Activated CD8-positive, alpha-beta T cell treated with anti-CD3 and anti-CD28 coated beads for 36 hours (primary cell): ENCODE results near the gene JAK1. TPM values are rescaled to one million over a fixed set of nuclear protein-coding genes. Genes with fewer than 3 reads are reported as not detected.

Experiments
- ATAC-seq: fragments of 200-7000 bp; cut with Tn5 transposase; one replicate; pipeline ENCODE4 v1.10.0; 2021; ENCODE audit warnings: mild to moderate bottlenecking, moderate library complexity
- CTCF ChIA-PET: fragments of 350-600 bp; sonication (Branson Sonifier 250); formaldehyde crosslinking; loops from one replicate; lab custom pipeline; 2021; ENCODE audit warnings: antibody characterized with exemption; lab: Charles Lee
- POLR2A ChIA-PET: fragments of 350-600 bp; sonication (Branson Sonifier 250); formaldehyde crosslinking; loops from one replicate; lab custom pipeline; 2021; ENCODE audit warnings: antibody characterized with exemption; lab: Charles Lee
- DNase-seq: peaks from one replicate; pipeline ENCODE4 v3.0.0-alpha.2; 2020
- H3K27ac Mint-ChIP-seq: one replicate; pipeline ENCODE4 v1.8.0; 2021; ENCODE audit warnings: mild to moderate bottlenecking, mixed read lengths
- H3K27me3 Mint-ChIP-seq: one replicate; pipeline ENCODE4 v1.8.0; 2021; ENCODE audit warnings: mixed read lengths
- H3K36me3 Mint-ChIP-seq: one replicate; pipeline ENCODE4 v1.8.0; 2021; ENCODE audit warnings: low read depth, mixed read lengths
- H3K4me1 Mint-ChIP-seq: one replicate; pipeline ENCODE4 v1.8.0; 2021; ENCODE audit warnings: low read depth, mixed read lengths
- H3K4me3 Mint-ChIP-seq: one replicate; pipeline ENCODE4 v1.8.0; 2021; ENCODE audit warnings: mild to moderate bottlenecking, moderate library complexity, mixed read lengths
- H3K9me3 Mint-ChIP-seq: one replicate; pipeline ENCODE4 v1.8.0; 2021; ENCODE audit warnings: mixed read lengths
- intact Hi-C: fragments of 100-400 bp; cut with micrococcal nuclease; formaldehyde crosslinking; loops from one replicate; pipeline ENCODE4 v1.10.0; 2022
- total RNA-seq, 2 experiments: library from RNA; stranded (reverse); gene quantifications; one replicate each; pipeline ENCODE4 v1.2.3, GENCODE V29; 2021
- TF ChIP-seq, protein P1 (sequence below): fragments of 200-600 bp; IDR thresholded peaks from one replicate; pipeline ENCODE4 v1.8.0; 2022; ENCODE audit warnings: antibody characterized with exemption, mild to moderate bottlenecking

The JAK1 gene
- total RNA-seq, 2 experiments from 2014 or later: 96.3 to 108 TPM

DNA sequence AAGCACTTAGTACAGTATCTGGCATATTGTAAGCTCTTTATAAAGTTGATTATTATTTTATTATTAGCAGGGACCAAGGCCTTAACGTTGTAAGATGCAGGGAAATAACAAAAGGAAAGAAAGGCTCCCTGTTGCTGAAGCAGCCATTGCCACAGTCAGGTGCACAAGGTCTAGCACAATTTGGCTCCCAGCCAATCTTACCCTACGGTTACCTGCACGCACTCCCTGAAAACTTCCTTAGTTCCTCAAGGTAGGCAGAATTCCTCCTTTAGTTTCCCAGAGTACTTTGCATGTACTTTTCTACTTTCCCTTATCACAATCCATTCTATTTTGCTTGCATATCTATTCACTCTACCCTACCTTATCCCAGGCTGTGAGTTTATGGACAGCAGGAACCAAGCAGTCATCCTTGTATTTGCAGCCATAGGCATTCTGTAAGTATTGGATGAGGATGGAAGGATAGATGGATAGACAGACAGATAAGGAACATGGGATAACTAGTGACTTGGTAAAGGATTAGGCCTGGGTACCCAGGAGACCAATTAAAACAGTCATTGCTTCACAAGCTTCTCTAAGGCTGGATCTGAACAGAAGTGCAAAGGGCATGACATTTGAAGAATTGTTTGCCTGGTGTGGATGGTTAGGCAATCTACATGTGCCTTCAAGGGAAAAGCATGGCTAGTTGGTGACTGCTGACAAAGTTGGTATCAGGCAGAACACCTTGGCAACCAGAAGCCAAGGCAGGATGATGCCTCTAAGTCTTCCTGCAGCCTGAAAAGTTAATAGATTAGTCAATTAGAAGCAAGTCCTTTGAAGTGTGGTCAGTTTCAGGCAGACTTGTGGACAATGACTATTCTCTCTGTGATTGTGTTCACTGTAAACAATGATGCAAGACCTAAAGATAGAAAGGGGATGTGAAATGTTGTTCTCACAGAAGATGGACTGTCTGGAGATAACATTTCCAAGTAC is 20.8 kb upstream of the JAK1 start:
- TF ChIP-seq, protein P1, sequence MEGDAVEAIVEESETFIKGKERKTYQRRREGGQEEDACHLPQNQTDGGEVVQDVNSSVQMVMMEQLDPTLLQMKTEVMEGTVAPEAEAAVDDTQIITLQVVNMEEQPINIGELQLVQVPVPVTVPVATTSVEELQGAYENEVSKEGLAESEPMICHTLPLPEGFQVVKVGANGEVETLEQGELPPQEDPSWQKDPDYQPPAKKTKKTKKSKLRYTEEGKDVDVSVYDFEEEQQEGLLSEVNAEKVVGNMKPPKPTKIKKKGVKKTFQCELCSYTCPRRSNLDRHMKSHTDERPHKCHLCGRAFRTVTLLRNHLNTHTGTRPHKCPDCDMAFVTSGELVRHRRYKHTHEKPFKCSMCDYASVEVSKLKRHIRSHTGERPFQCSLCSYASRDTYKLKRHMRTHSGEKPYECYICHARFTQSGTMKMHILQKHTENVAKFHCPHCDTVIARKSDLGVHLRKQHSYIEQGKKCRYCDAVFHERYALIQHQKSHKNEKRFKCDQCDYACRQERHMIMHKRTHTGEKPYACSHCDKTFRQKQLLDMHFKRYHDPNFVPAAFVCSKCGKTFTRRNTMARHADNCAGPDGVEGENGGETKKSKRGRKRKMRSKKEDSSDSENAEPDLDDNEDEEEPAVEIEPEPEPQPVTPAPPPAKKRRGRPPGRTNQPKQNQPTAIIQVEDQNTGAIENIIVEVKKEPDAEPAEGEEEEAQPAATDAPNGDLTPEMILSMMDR: no peak
- ChIA-PET POLR2A (no interaction called here), CTCF (no interaction called here)
- no peaks in the 10 kb centered on the region for H3K36me3 Mint-ChIP-seq
- no peak overlapping the region for H3K4me3 Mint-ChIP-seq
- ATAC-seq (peak; percentile 62), DNase-seq (no peak)
- no peak overlapping the region for H3K27ac Mint-ChIP-seq
- no peaks in the 10 kb centered on the region for H3K27me3 Mint-ChIP-seq
- no peaks in the 10 kb centered on the region for H3K9me3 Mint-ChIP-seq
- peaks cover 7% of the 10 kb centered on the region for H3K4me1 Mint-ChIP-seq
- intact Hi-C loops: no loop called here

DNA sequence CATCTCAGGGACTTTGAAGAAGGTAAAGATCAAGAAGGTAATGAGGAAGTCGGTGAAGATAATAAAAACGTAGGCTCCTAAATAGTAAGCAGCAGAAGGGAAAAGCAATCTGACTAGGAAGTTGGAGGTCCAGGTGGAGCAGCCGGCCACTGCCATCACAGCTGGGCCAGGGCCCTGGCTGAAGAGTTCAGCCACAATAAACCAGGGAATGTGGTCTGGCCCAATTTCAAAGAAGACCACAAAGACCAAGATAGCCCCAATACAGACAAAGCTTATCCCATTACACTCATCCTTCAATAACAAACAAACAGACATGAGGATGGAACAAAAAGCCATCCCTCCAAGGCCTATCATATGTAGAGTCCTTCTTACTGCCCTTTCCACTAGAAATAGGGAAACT is 18.4 kb upstream of the JAK1 start:
- intact Hi-C loops: no loop called here

DNA sequence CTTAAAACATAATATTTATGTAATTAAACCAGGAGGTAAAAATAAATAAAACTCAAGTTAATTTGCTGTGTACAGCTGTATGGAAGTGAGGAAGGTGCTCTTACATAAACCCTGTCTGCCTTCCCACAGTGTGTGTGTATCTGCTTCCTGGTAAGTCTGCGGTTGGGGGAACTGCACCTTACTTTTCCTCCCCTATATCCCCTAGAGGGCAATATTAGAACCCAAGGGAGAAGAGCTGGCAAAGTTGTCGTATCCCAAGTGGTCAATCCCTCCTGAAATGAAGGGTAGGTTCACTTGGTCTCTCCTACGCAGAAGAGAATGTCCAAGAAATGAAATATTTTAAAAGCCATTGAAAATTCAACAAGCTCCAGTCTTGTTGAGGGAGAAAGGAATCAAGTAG is 17.8 kb upstream of the JAK1 start:
- H3K27ac Mint-ChIP-seq: no peak overlapping the region
- TF ChIP-seq, protein P1: no peak
- no peak for DNase-seq
- H3K36me3 Mint-ChIP-seq: no peaks in the 10 kb centered on the region
- intact Hi-C loops: no loop called here
- no peaks in the 10 kb centered on the region for H3K9me3 Mint-ChIP-seq
- ChIA-PET POLR2A (no interaction called here), CTCF (no interaction called here)
- no peak for ATAC-seq
- H3K4me1 Mint-ChIP-seq: peaks cover 19% of the 10 kb centered on the region
- H3K27me3 Mint-ChIP-seq: no peaks in the 10 kb centered on the region
- no peak overlapping the region for H3K4me3 Mint-ChIP-seq

More for the DNA sequence above, 18.4 kb upstream of the JAK1 start:
- Mint-ChIP-seq H3K9me3 (no peaks in the 10 kb centered on the region), H3K27ac (no peak overlapping the region), H3K4me1 (peaks cover 19% of the 10 kb centered on the region), H3K4me3 (no peak overlapping the region), H3K27me3 (no peaks in the 10 kb centered on the region), H3K36me3 (no peaks in the 10 kb centered on the region)
- TF ChIP-seq, protein P1: no peak
- ChIA-PET POLR2A (interaction anchor here (1.4 kb wide), 1 partner anchor 26 kb away, joined by 3 read pairs; no protein-coding TSS in a partner anchor), CTCF (no interaction called here)
- DNase-seq (no peak), ATAC-seq (no peak)

DNA sequence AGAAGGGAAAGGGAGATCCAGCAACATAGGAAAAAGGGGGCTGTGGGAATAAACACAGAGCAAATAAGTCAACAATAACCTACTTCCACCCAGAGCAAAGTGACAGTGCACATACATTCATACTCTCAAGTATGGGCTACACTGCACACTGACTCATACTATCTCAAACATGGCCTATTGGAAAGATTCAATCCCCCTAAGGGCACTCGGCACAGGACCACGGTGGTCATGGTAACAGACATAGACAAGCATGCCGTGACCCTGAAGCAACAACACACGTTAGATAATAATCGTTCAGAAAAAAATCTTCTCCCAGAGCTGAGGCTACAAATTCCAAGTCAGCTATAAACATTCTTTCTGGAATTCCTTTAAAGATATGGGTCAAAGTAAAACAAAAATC is 16.8 kb upstream of the JAK1 start:
- Mint-ChIP-seq H3K36me3 (no peaks in the 10 kb centered on the region), H3K27ac (no peak overlapping the region), H3K4me3 (no peak overlapping the region), H3K9me3 (no peaks in the 10 kb centered on the region), H3K27me3 (no peaks in the 10 kb centered on the region), H3K4me1 (peaks cover 19% of the 10 kb centered on the region)
- CTCF ChIA-PET: interaction anchor here (1.3 kb wide), 1 partner anchor 58 kb away, joined by 3 read pairs; no protein-coding TSS in a partner anchor
- DNase-seq (no peak), ATAC-seq (no peak)
- POLR2A ChIA-PET: interaction anchor here (1.0 kb wide), 2 partner anchors 17 to 19 kb away, joined by 3 read pairs; no protein-coding TSS in a partner anchor
- intact Hi-C loops: no loop called here
- TF ChIP-seq, protein P1: no peak
